AG09319 (cell line): ENCODE results near the gene GRAMD2A.

ENCODE experiments used
- DNase-seq: peaks from one replicate; pipeline ENCODE4 v3.0.0-alpha.2; 2010; ENCODE audit warnings: low read depth; ENCODE audit errors: extremely low read depth
- TF ChIP-seq, protein P1 (sequence below): IDR thresholded peaks from 2 replicates; pipeline ENCODE4 v1.5.1; 2011; ENCODE audit warnings: low read depth, mild to moderate bottlenecking, inconsistent platforms, low read length, moderate library complexity

Gene GRAMD2A

DNA sequence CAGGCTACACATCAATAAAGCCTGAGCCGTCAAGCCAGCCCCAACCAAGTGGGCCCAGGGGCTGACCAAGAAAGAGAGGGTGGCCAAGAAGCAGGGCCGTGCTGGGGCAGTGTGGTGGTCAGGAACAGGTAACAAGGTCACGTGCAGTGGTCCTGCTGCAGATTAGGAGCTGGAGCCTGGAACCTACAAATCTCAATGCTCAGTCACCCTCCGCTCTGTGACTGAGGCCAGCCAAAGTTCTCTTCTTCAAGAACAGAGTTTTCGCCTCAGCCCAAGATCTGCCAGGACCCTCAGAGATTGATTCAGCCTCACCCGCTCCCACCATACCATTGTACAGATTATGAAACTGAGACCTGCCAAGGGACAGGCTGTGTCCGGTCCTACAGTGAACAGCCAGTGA, 26.9 kb downstream of the GRAMD2A start:
- no peak for DNase-seq
- TF ChIP-seq, protein P1, sequence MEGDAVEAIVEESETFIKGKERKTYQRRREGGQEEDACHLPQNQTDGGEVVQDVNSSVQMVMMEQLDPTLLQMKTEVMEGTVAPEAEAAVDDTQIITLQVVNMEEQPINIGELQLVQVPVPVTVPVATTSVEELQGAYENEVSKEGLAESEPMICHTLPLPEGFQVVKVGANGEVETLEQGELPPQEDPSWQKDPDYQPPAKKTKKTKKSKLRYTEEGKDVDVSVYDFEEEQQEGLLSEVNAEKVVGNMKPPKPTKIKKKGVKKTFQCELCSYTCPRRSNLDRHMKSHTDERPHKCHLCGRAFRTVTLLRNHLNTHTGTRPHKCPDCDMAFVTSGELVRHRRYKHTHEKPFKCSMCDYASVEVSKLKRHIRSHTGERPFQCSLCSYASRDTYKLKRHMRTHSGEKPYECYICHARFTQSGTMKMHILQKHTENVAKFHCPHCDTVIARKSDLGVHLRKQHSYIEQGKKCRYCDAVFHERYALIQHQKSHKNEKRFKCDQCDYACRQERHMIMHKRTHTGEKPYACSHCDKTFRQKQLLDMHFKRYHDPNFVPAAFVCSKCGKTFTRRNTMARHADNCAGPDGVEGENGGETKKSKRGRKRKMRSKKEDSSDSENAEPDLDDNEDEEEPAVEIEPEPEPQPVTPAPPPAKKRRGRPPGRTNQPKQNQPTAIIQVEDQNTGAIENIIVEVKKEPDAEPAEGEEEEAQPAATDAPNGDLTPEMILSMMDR: no peak

DNA sequence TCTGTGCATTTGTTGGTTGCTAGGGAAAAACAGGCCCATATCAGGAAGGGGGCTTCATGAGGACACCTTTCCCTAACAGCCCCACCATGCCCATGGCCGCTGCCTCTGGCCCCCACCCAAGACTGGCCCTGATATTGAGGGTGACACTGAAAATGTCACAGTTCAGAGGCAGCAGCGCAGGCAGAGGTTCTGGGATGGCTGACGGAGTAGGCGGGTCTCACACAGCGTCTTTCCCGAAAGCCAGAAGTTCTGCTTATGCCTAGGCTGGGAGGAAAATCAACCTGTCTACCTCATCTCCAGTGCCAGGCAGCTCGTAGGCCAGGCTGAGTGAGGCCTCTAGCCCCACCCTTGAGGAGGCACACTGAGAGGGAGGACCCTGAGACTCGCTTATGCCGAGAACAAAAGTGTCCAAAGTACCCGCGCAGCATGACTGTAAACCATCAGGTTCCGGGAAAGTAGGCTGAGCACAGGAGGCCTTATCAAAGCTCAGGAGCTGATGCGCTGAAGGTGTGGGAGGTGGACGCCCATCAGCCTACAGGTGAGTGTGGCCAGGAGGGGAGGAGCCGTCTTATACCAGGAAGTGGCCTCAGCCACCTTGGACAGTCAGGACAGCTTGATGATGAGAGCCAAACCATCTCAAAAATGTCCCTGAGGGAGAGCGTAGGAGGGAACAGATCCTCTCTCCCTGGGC, 27.5 kb downstream of the GRAMD2A start:
- no peak for DNase-seq
- TF ChIP-seq, protein P1: no peak

DNA sequence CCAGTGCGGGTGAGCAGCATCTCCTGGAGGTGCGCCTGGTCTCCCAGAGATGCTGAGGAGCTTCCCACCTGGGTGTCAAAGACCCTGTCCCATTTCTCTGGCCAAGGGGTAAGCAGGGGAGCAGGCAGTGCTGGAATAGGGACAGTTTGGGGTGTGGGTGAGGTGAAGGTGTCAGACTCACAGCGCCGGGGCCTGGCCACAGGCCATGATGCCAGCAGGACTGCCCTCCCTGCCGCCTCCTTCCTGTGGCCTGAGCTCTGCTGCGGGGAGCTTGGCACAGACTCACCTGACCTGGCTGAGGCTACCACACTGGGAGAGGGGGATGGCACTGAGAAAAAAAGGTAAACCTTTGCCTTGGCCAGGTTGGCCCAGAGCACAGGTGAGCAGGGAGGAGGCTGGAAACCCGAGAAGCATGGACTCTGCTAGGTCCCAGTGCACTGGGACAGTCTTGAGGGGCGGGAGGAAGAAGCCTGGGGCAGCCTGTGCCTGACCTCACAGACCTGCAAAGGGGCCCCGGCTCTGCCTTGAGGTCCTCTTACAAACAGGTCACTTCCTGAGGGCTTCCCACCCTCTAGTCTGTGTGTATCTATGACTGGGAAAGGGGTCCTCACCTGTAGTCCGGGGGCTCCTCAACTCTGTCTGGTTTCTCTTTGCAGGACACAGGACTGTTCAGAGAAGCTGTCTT, 28.2 kb downstream of the GRAMD2A start:
- TF ChIP-seq, protein P1: no peak
- no peak for DNase-seq

DNA sequence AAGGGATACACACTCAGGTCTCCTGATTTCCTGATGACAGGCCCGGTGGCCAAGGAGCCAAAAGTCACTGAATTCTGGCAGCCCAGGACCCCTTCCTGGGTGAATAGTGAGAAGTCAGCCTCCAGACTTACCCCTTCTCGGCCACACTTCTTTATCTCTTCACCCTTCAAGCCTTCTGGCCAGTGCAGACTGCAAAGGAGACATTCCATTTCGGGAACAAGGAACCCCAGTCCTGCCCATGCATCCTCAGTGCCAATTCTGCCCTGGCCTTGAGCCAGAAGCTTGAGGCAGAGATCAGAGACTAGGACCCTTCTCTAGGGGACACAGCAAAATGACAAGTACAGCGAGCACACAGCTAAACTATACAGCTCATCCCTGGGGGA, 28.8 kb downstream of the GRAMD2A start:
- no peak for DNase-seq
- TF ChIP-seq, protein P1: no peak

DNA sequence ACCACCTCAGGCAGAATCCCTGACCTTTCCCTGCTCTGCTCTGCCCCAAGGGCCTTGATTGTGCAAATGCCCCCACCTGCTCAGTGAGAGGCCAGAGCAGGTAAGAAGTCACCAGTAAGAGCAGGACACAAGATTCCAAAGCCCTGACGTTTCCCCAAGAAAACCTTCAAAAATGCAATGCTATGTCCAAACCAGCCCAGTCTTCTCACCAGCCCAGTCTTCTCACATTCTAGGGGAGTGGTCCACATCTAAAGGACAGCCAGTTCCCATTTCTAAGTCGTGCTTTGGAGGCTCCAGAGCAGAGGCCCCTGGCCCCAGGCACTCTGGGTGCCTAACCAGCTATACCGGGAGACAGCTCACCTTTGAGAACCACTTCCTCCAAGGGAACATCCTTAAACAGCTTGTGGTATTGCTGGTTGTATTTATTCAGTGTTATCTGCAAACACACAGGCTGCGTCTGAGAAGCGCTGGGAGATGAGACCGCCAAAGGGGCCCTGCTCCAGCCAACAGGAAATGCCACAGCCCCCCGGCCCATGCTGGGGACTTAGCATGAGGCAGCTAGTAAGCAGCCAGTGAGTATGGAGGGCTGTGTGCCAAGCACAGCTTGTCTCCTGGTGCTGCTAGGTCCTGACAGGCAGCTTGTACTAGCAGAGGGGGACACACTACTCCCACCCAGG, 29.3 kb downstream of the GRAMD2A start:
- no peak for DNase-seq
- TF ChIP-seq, protein P1: no peak

DNA sequence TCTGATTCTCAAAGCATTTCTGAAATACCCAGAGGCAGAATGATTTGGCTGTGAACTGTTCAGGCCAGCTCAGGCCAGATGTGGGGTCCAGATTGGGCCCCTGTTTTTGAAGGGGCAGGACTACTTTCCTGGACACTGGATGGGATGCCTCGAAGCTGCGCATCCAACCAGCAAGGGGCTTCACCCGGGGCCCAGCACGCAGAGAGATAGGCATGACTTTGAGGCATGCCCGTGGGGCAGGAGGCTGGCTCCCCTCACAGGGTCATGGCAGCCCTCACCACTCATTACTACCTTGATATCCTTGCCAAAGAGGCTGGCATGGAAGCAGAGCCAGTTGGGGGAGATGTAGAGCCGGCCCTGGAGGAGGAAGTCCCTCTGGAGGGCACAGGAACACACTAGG, 30.1 kb downstream of the GRAMD2A start:
- TF ChIP-seq, protein P1: no peak
- DNase-seq: no peak
